Ureter (tissue), 1 donor: ENCODE results near the gene RWDD3. TPM values are rescaled to one million over a fixed set of nuclear protein-coding genes. Genes with fewer than 3 reads are reported as not detected.

Source experiments
- DNase-seq: peaks from one replicate; pipeline ENCODE4 v3.0.0-alpha.2; 2020; ENCODE audit warnings: low spot score
- total RNA-seq: library from RNA; stranded (reverse); gene quantifications from one replicate; pipeline ENCODE4 v1.2.4, GENCODE V29; 2023
- donor health status: DM: yes; HTN: yes; CAD: no.

The RWDD3 gene
- 19.3 TPM for total RNA-seq

GRCh38 chr1:95233737-95234500, at the start of gene RWDD3:
TSS of gene RWDD3 (plus strand) at chr1:95234210. CDS start at chr1:95234231, 21 bp downstream.
- DNase-seq: peak; percentile 95

- no peak for DNase-seq
These were observed 47.9 kb upstream of the RWDD3 start for GRCh38 chr1:95186149-95186548.

GRCh38 chr1:95193591-95193990, 40.4 kb upstream of the RWDD3 start:
- no peak for DNase-seq

- no peak for DNase-seq
These were observed 39.0 kb upstream of the RWDD3 start for GRCh38 chr1:95195046-95195445.

- DNase-seq: no peak
These were observed 38.0 kb upstream of the RWDD3 start for GRCh38 chr1:95196017-95196416.

GRCh38 chr1:95197616-95198252, 36.3 kb upstream of the RWDD3 start:
- no peak for DNase-seq

GRCh38 chr1:95201905-95202304, 32.1 kb upstream of the RWDD3 start:
- DNase-seq: no peak

- DNase-seq: no peak
These were observed 30.0 kb upstream of the RWDD3 start for GRCh38 chr1:95203908-95204437.

GRCh38 chr1:95206514-95206913, 27.5 kb upstream of the RWDD3 start:
- DNase-seq: no peak

- no peak for DNase-seq
These were observed 26.6 kb upstream of the RWDD3 start for GRCh38 chr1:95207223-95207935.

GRCh38 chr1:95208876-95209275, 25.1 kb upstream of the RWDD3 start:
- no peak for DNase-seq

GRCh38 chr1:95209291-95209690, 24.7 kb upstream of the RWDD3 start:
- no peak for DNase-seq

GRCh38 chr1:95216292-95216990, 17.6 kb upstream of the RWDD3 start:
- no peak for DNase-seq

- DNase-seq: no peak
These were observed 16.6 kb upstream of the RWDD3 start for GRCh38 chr1:95217371-95217770.

GRCh38 chr1:95219407-95219806, 14.6 kb upstream of the RWDD3 start:
- no peak for DNase-seq

GRCh38 chr1:95221306-95221705, 12.7 kb upstream of the RWDD3 start:
- DNase-seq: no peak

- DNase-seq: no peak
These were observed 11.4 kb upstream of the RWDD3 start for GRCh38 chr1:95222629-95223028.

GRCh38 chr1:95223110-95223509, 10.9 kb upstream of the RWDD3 start:
- no peak for DNase-seq

- no peak for DNase-seq
These were observed 7.0 kb upstream of the RWDD3 start for GRCh38 chr1:95226781-95227660.

- no peak for DNase-seq
These were observed 5.0 kb upstream of the RWDD3 start for GRCh38 chr1:95229037-95229436.

GRCh38 chr1:95229706-95230105, 4.3 kb upstream of the RWDD3 start:
- DNase-seq: no peak
